ENCODE results near the gene ESPN.
"Not testable (repeated sequence)": the region's sequence is repeated elsewhere in the genome, so short reads cannot be mapped to it uniquely, and the experiment has no call there.

The ESPN gene

DNA sequence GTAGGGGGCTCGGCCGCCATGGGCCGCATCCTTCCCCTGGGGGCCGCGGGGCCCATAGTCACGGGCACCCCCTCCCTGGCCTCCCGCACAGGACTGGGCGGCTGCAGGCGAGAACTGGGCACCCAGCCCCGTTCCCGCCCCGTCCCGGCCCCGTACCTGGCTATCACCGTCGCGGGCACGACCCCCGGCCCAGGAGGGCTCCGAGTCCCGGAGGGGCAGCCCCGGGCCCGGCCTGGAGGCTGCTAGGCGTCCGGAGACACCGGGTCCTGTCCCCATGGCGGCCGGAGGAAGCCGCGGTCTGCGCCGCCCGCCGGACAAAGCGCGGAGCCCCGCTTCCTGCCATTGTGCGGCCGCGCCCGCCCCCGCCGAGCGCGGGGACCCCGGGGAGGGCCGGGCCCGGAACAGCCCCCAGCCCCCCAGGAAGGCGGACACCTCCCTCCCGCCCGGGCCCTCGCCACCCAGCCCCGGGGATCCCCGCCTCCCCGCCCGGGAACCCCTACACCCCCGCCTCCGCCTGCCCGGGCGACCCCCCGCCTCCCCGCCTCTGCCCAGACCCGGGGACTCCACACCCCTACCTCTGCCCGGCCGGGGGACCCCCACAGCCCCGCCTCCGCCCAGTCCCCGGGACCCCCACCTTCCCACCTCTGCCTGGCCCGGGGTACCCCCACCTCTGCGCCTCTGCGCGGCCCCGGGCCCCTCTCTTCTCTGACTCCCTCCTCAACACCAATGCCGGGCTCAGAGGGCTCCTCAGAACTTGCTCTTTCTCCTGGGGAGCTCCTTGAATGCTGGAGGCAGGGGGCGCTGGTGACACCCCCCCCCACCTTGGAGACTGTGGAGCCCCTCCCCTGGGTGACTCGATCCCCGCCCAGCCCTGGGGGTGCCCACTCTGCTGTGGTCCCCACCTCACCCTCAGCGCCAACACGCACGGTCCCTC is 60.9 kb downstream of the ESPN start:
- DNase-seq, result no peak

DNA sequence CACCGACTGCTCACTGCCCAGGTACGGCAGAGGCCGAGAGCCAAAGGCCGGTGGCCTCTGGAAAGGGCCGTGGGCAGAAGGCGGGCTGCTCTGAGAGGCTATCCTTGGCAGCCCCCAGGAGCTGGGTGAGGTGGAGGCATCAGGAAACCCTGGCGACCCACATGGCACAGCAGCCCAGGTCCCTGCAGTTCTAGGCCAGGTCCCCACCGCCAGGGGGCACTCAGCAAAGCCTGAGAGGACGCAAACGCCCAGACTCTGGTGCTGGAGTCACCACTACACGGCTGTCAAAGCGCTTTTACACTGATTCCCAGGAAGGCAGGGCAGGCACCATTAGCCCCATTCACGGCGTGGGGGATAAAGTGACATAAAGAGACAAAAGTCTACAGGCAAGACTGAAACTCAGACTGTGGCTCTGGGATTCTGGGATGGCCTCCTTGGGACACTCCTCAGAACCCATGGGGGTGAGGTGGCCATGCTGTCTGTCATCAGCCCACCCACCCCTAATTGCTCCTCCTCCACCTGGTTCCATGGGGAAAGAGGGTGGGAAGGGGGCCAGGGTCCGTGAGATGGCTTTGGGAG is 61.9 kb downstream of the ESPN start:
- DNase-seq, result peak; percentile 86

- DNase-seq, result no peak
Observed at GRCh38 chr1:6487804-6488484, 63.4 kb downstream of the ESPN start.

GRCh38 chr1:6488602-6489382 is 64.2 kb downstream of the ESPN start:
- no peak for DNase-seq

GRCh38 chr1:6489383-6489765 is 64.8 kb downstream of the ESPN start:
- DNase-seq, result no peak

GRCh38 chr1:6489799-6490180 is 65.2 kb downstream of the ESPN start:
- DNase-seq, result peak; percentile 85

- peak; percentile 73 for DNase-seq
Observed at GRCh38 chr1:6490181-6491080, 65.9 kb downstream of the ESPN start.

- DNase-seq, result no peak
Observed at GRCh38 chr1:6491081-6491449, 66.5 kb downstream of the ESPN start.

- DNase-seq, result peak; percentile 30
Observed at GRCh38 chr1:6491480-6491962, 66.9 kb downstream of the ESPN start, which contains the start of gene PLEKHG5. PLEKHG5 (minus strand) TSS chr1:6491667; CDS start chr1:6477571, 14,096 bp downstream.

- DNase-seq, result peak; percentile 25
Observed at GRCh38 chr1:6491966-6492365, 67.4 kb downstream of the ESPN start.

GRCh38 chr1:6493834-6494223 is 69.3 kb downstream of the ESPN start:
- not testable (repeated sequence) for DNase-seq

GRCh38 chr1:6494627-6495026 is 70.1 kb downstream of the ESPN start:
- no peak for DNase-seq

DNA sequence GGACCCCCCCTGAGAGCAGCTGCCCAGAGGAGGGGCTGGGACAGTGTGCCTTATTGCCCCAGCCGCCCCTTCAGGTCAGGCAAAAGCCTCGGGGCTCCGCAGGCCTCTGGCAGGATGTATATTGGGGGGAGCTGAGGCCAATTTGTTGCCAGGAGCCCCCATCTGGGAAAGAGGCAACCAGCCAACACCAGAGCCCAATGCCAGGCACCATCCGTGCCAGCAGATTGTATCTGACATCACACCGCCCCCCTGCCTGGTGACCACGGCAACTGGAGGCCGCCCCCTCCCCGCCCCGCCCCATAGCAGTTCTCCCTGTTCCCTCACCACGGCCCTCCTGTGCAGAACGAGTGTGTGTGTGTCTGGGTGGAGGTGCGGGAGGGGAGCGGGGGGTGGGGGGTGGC is 70.5 kb downstream of the ESPN start:
- DNase-seq, result no peak

DNA sequence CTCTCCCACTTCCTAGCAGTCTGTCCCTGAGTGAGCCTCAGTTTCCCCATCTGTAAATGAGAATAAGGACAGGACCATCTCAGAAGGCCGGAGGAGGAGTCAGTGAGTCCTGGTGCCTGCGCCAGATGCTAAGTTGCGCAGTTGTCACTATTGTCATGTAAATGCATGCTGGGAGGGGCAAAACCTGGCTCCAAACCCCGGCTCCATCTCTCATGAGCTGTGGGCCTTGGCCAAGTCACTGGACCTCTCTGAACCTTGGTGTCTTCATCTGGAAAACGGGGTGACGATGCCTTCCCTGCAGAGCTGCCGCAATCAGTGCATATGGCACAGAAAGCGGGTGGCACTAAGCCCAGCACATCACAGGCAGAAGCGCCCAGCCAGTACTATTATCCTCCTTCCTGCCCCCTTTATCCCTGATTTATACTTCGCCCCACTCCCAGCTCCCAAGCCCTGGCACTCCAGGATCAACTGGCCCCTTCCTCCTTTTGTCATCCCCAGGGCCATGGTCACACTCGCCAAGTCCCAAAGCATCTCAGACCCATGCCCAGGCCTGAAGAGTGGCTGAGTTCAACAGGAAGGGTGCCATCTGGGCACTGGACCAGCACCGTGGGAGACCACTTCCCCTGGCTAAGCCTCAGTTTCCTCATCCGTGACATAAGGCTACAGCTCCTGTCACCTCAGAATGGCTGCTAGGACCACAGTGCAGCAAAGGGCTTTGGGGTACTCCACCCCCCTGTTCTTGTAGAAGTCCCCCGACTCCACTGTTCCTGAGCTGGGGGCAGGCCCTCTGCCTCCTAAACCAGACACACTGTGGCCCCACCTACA is 71.2 kb downstream of the ESPN start:
- DNase-seq, result no peak

DNA sequence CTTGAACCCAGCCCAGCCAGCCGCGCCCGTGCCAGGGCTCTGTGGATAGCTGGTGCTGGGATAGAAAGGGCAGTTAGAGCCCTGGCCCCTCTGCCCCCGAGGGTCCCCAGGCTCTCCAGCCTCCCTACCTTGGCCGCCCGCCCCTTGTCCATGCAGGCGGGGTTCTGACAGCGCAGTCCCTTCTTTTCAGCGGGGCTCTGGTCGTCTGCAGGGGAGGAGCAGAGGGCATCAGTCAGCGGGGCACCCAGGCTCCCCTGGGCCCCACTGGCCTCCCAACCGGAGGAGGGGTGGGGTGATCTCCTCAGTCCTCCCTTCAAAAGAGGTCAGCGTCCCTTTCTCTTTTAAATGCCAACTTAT is 71.8 kb downstream of the ESPN start:
- DNase-seq, result no peak

DNA sequence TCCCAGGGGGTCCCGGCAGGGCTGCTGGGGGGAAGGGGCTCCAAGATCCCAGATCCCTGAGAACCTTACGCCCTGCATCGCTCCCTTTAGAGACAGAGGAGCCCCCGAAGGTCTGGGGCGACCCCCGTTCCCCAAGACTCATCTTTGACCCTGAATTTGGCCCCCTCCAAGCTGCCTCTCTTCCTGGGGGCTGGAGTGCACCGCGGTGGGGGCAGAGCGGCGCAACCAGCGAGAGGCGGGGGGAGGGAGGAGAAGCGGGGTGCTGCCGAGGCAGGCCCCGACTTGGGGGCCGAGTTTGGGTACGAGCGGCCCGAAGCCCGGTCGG is 72.3 kb downstream of the ESPN start:
- no peak for DNase-seq

GRCh38 chr1:6497215-6497866 is 72.8 kb downstream of the ESPN start:
- DNase-seq, result peak; percentile 31

DNA sequence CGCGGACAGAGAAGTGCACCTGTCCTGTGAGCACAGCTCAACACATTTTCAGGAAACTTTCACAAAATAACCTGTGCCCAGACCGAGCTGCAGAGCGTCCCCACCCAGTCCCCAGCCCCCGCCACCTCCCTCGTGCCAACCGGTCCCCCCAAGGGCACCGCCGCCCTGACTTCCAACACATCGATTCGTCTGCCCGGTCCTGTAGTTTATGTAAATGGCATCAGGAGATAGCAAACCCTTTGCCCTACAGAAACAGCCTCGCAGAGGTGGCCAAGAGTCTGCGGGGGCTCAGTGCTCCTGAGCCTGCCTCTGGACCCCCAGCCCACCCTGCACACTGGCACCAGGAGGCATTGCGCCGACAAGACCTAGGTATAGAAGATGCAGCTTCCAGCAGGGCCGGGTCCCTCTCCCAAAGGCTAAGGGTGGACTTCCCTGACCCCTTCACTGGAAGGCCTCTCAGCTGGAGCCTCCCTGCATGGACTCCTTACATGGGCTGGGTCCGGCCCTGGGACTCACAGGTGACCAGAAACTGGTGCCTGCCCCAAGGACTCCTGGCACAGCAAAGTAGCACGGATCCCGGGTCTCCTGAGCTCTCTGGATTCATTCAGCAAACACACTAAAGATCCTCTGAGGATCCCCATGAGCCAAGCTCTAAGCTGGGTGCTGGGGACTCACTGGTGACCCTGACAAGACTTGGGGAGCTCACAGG is 73.4 kb downstream of the ESPN start:
- DNase-seq, result no peak

DNA sequence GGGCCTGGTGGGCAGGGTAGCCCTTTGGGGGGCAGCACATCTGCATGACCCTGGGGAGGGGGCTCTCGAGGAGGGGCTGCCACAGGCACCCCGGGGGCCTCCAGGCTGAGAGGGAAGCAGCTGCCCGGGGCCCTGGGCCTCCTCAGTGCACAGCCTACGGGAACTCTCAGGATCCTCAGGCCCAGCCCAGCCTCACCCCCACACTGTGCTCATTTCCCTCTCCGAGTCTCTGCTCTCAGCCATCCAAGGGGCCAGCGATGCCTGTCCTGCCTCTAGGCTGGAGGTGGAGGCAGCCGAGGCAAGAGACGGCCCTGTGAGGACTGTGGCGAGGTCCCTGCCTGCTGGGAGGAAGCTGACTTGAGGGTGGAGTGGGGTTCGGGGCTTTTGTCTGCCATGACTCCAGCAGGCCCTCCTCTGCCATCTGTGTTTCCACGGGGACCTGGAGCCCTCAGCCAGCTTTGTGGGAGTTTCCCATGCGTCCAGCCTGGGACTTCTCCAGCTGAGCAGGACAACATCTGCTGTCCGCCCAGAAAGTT is 74.1 kb downstream of the ESPN start:
- no peak for DNase-seq

GRCh38 chr1:6499296-6499695 is 74.7 kb downstream of the ESPN start:
- DNase-seq, result no peak

Data from stimulated activated CD4-positive, alpha-beta T cell treated with anti-CD3 and anti-CD28 coated beads, Interleukin-1b, Interleukin-23, amount 100 ng/mL, for 48 hours (primary cell).